Esophagus squamous epithelium (tissue), 4 donors: Measurements from ENCODE around the gene MAB21L1.

Experiments used
- POLR2A ChIP-seq, 4 donors: fragments of 450-650 bp; IDR thresholded peaks; one replicate each; pipeline ENCODE4 v1.6.1; 2017; ENCODE audit warnings: antibody characterized with exemption in 4 of 4, mild to moderate bottlenecking in 4 of 4, moderate library complexity in 3 of 4
- TF ChIP-seq, protein P1 (sequence below), 6 experiments: fragments of 450-650 bp in 4 of 6; fragments of 200-600 bp in 2 of 6; sonication (generic) in 2 of 6; IDR thresholded peaks; one replicate each; pipeline ENCODE4 v1.5.1; 2016 to 2019; ENCODE audit warnings: antibody characterized with exemption in 6 of 6, mild to moderate bottlenecking in 4 of 6, moderate library complexity in 4 of 6

DNA sequence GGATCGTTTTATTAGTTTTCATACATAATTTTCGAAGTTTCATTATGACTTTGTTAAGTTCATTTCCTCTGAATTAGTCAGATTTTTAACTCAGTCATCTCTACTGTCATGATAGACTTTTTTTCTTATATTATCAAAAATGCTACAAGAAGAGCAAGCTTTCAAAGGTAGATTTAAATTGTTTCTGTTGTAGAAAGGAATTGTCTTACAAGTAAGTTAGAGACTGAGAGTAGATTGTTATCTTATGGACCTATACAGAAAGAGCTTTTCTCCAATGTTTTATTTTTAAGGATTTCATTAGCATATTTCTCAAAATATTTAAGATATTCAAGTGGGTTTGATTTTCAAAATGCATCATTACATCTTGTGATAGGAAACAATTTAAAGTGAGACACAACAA lies 2.7 kb downstream of the MAB21L1 start:
- TF ChIP-seq, protein P1, sequence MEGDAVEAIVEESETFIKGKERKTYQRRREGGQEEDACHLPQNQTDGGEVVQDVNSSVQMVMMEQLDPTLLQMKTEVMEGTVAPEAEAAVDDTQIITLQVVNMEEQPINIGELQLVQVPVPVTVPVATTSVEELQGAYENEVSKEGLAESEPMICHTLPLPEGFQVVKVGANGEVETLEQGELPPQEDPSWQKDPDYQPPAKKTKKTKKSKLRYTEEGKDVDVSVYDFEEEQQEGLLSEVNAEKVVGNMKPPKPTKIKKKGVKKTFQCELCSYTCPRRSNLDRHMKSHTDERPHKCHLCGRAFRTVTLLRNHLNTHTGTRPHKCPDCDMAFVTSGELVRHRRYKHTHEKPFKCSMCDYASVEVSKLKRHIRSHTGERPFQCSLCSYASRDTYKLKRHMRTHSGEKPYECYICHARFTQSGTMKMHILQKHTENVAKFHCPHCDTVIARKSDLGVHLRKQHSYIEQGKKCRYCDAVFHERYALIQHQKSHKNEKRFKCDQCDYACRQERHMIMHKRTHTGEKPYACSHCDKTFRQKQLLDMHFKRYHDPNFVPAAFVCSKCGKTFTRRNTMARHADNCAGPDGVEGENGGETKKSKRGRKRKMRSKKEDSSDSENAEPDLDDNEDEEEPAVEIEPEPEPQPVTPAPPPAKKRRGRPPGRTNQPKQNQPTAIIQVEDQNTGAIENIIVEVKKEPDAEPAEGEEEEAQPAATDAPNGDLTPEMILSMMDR (IDR thresholded peaks at IDR 0.05) = no peak
- no peak for TF ChIP-seq POLR2A (IDR thresholded peaks at IDR 0.05)
